Mesendoderm (in vitro differentiated cells): Measurements from ENCODE around the gene FRMD4A.

Source experiments
- DNase-seq: peaks from one replicate; pipeline ENCODE4 v3.0.0; 2013
- H2AK5ac ChIP-seq: 2 replicates; pipeline ENCODE4 v1.6.1; 2013; ENCODE audit warnings: low read length, inconsistent platforms
- H2BK120ac ChIP-seq: 2 replicates; pipeline ENCODE4 v1.6.1; 2013; ENCODE audit warnings: low read depth, mild to moderate bottlenecking, low read length, moderate library complexity, mixed read lengths
- H2BK15ac ChIP-seq: replicated peaks from 2 replicates; pipeline ENCODE4 v1.6.1; 2013; ENCODE audit warnings: low read depth, mild to moderate bottlenecking, moderate library complexity
- H2BK5ac ChIP-seq: 2 replicates; pipeline ENCODE4 v1.6.1; 2013; ENCODE audit warnings: low read length, inconsistent platforms
- H3K18ac ChIP-seq: 2 replicates; pipeline ENCODE4 v1.6.1; 2013; ENCODE audit warnings: mild to moderate bottlenecking, low read length, mixed read lengths
- H3K23ac ChIP-seq: one replicate; pipeline ENCODE4 v1.6.1; 2013; ENCODE audit warnings: low read length
- H3K27ac ChIP-seq: 2 replicates; pipeline ENCODE4 v1.5.1; 2013; ENCODE audit warnings: low read depth, mild to moderate bottlenecking, inconsistent platforms, low read length, moderate library complexity
- H3K27me3 ChIP-seq: 2 replicates; pipeline ENCODE4 v1.6.1; 2013; ENCODE audit warnings: low read length, control low read depth, mild to moderate bottlenecking, inconsistent platforms; ENCODE audit not compliant: insufficient read depth, poor library complexity
- H3K36me3 ChIP-seq: 2 replicates; pipeline ENCODE4 v1.6.1; 2013; ENCODE audit warnings: low read length, inconsistent platforms; ENCODE audit not compliant: control insufficient read depth, insufficient read depth
- H3K4ac ChIP-seq: one replicate; pipeline ENCODE4 v1.6.1; 2013; ENCODE audit warnings: low read depth, mild to moderate bottlenecking, low read length, moderate library complexity
- H3K4me1 ChIP-seq: 2 replicates; pipeline ENCODE4 v1.6.1; 2013; ENCODE audit warnings: low read depth, low read length, inconsistent platforms; ENCODE audit not compliant: control insufficient read depth
- H3K4me2 ChIP-seq: 2 replicates; pipeline ENCODE4 v1.6.1; 2013; ENCODE audit warnings: low read length
- H3K4me3 ChIP-seq: 2 replicates; pipeline ENCODE4 v1.5.1; 2013; ENCODE audit warnings: mild to moderate bottlenecking, low read length
- H3K56ac ChIP-seq: one replicate; pipeline ENCODE4 v1.6.1; 2013; ENCODE audit warnings: low read length
- H3K79me1 ChIP-seq: 2 replicates; pipeline ENCODE4 v1.6.1; 2013; ENCODE audit warnings: low read length, inconsistent platforms
- H3K79me2 ChIP-seq: 2 replicates; pipeline ENCODE4 v1.6.1; 2013; ENCODE audit warnings: mild to moderate bottlenecking, low read length; ENCODE audit not compliant: control insufficient read depth, insufficient read depth
- H3K9ac ChIP-seq: 2 replicates; pipeline ENCODE4 v1.6.1; 2013; ENCODE audit warnings: low read length, inconsistent platforms
- H4K5ac ChIP-seq: one replicate; pipeline ENCODE4 v1.6.1; 2013; ENCODE audit warnings: low read length
- H4K8ac ChIP-seq: one replicate; pipeline ENCODE4 v1.6.1; 2013; ENCODE audit warnings: low read depth, mild to moderate bottlenecking, control low read depth, low read length, moderate library complexity
- WGBS: extraction: QIAGEN DNeasy Blood & Tissue Kit; methylation state at CpG from one replicate; pipeline ENCODE4 v1.1.7; 2013; ENCODE audit warnings: low lambda C conversion rate, missing lambda C conversion rate; ENCODE audit not compliant: insufficient coverage; ENCODE audit errors: extremely low coverage; 5-methylcytosine and 5-hydroxymethylcytosine counted together

FRMD4A gene

DNA sequence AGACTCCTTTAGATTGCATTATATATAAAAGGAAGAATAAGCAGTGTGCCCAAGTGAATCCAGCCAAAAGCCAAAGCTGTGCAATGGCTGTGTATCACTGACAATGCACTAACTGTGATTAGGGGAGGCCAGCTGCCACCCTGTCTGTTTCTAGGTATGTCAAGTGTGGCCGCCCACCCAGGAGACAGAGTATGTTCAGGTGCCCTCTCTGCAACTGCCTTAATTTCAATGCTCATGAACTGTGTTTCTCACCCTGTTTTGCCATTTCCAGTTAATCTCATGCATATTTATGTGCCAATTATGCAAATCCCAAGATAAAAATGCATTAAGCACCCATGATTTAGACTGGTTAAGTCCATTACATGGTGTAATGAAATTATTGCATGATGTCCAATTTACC, 159.4 kb downstream of the FRMD4A start:
- no CpG with 5 or more reads among the region's 1 CpG for WGBS
- Histone ChIP-seq H3K9ac (no peak overlapping the region), H4K5ac (no peak overlapping the region), H3K79me2 (no peaks in the 10 kb centered on the region), H3K4me1 (no peaks in the 10 kb centered on the region), H3K23ac (no peak overlapping the region), H3K4me3 (no peak overlapping the region), H2BK120ac (no peak overlapping the region), H3K18ac (no peak overlapping the region), H2AK5ac (no peak overlapping the region), H2BK15ac (no peak overlapping the region), H2BK5ac (no peak overlapping the region), H3K27ac (no peak overlapping the region), H3K4ac (no peak overlapping the region), H4K8ac (no peak overlapping the region), H3K4me2 (no peak overlapping the region), H3K27me3 (no peaks in the 10 kb centered on the region), H3K79me1 (no peaks in the 10 kb centered on the region), H3K56ac (no peak overlapping the region), H3K36me3 (no peaks in the 10 kb centered on the region)
- DNase-seq, result no peak

DNA sequence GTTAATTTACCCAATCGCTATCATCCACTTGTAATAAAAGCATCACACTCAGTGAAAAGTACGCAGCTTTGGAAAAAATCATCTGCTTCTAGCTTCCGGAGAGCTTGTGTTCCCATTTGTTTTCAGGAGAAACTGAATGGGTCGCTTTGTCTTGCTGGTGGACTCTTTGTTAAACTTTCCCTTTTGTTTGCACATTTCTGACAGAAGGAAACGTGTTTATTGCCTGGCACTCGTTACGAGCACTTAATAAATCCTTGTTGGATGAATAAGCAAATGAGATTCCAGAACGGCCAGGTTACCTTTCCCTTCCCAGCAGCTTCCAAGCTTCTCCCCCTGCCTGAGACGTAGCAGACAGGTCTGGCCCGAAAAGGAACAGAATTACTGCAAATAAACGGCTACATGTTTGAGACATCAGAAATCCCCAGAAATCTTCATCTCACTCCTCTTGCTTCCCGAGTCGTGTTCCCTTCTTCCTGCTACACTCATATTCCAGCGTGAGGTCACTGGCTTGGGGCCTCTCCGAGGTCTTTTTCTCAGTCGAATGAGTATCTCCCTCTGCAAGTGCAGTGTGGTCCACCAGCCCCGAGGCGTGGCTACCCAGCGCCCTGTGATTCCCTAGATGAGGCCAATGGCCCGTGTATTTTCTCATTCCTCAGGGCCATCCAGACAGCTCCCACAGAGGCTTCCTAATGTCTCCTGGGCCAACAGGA, 167.2 kb downstream of the FRMD4A start:
- H4K5ac ChIP-seq, result no peak overlapping the region
- H3K4me1 ChIP-seq, result no peaks in the 10 kb centered on the region
- H4K8ac ChIP-seq, result no peak overlapping the region
- no peaks in the 10 kb centered on the region for H3K79me1 ChIP-seq
- H3K4ac ChIP-seq, result no peak overlapping the region
- no peak overlapping the region for H2BK15ac ChIP-seq
- H3K36me3 ChIP-seq, result no peaks in the 10 kb centered on the region
- DNase-seq, result no peak
- no peak overlapping the region for H2BK5ac ChIP-seq
- H2BK120ac ChIP-seq, result no peak overlapping the region
- H3K18ac ChIP-seq, result no peak overlapping the region
- no peak overlapping the region for H3K9ac ChIP-seq
- no peaks in the 10 kb centered on the region for H3K79me2 ChIP-seq
- no peak overlapping the region for H3K4me2 ChIP-seq
- H3K23ac ChIP-seq, result no peak overlapping the region
- H3K56ac ChIP-seq, result no peak overlapping the region
- H2AK5ac ChIP-seq, result no peak overlapping the region
- H3K27ac ChIP-seq, result no peak overlapping the region
- H3K4me3 ChIP-seq, result no peak overlapping the region
- H3K27me3 ChIP-seq, result no peaks in the 10 kb centered on the region
- WGBS, result no CpG with 5 or more reads among the region's 20 CpGs

DNA sequence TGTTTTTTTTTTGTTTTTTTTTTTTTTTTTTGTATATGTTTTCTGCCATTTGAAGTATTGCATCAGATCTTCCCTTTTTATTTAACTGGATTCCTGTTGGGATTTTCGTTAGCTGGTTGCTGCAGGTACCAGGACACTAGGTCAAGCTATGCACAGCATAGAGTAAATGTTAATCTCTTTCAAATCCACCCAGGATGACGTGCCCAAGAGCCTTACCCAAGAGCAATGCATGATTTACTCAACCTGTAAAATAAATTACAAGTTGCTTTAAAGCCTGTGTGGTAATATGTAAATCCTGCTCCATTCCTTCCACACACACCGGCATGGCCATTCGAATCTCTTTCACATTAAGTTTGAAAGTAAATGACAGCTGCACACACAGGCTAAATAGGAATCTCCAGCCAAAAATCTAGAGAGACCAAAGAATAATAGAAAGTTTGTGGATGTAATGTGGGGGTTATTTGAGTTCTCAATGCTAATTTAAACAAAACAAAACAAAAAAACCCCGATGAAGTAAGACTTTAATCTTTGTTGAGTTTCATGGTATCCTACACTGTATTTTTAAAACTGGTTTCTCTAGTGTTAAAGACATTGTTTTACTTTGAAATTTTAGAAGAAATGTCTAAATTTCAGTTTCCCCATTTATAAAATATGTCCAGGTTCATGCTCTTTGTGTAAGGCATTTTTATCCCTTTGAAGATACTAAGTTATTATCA, 167.9 kb downstream of the FRMD4A start:
- Histone ChIP-seq H3K4me1 (no peaks in the 10 kb centered on the region), H3K4me3 (no peak overlapping the region), H3K4me2 (no peak overlapping the region), H3K4ac (no peak overlapping the region), H2BK15ac (no peak overlapping the region), H3K36me3 (no peaks in the 10 kb centered on the region), H3K79me2 (no peaks in the 10 kb centered on the region), H3K23ac (no peak overlapping the region), H2BK120ac (no peak overlapping the region), H2AK5ac (no peak overlapping the region), H2BK5ac (no peak overlapping the region), H3K27me3 (no peaks in the 10 kb centered on the region), H4K8ac (no peak overlapping the region), H3K18ac (no peak overlapping the region), H3K27ac (no peak overlapping the region), H3K9ac (no peak overlapping the region), H3K79me1 (no peaks in the 10 kb centered on the region), H4K5ac (no peak overlapping the region), H3K56ac (no peak overlapping the region)
- DNase-seq, result no peak
- WGBS, result no CpG with 5 or more reads among the region's 5 CpGs

DNA sequence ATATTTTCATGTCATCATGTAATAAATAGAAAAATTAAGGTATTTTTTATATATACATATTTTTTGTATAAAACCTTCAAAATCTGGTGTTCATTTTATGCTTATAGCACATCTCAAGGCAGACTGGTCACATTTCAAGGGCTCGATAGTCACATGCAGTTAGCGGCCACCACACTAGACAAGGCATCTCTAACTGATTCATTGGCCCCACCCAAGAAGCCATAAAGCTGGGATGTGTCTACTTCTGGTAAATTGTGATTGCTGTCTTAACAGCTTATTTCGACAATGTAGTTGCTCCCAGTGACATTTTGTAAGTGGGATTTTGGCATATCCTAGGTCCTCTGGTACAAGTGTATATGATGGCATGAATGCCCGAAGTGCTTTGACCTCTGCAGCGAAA, 168.7 kb downstream of the FRMD4A start:
- WGBS, result no CpG with 5 or more reads among the region's 5 CpGs
- Histone ChIP-seq H3K18ac (no peak overlapping the region), H3K9ac (no peak overlapping the region), H2AK5ac (no peak overlapping the region), H4K8ac (no peak overlapping the region), H3K4me1 (no peaks in the 10 kb centered on the region), H3K4me3 (no peak overlapping the region), H3K56ac (no peak overlapping the region), H3K79me2 (no peaks in the 10 kb centered on the region), H3K4ac (no peak overlapping the region), H2BK5ac (no peak overlapping the region), H3K27ac (no peak overlapping the region), H3K4me2 (no peak overlapping the region), H2BK120ac (no peak overlapping the region), H4K5ac (no peak overlapping the region), H3K23ac (no peak overlapping the region), H3K36me3 (no peaks in the 10 kb centered on the region), H3K79me1 (no peaks in the 10 kb centered on the region), H2BK15ac (no peak overlapping the region), H3K27me3 (no peaks in the 10 kb centered on the region)
- no peak for DNase-seq

DNA sequence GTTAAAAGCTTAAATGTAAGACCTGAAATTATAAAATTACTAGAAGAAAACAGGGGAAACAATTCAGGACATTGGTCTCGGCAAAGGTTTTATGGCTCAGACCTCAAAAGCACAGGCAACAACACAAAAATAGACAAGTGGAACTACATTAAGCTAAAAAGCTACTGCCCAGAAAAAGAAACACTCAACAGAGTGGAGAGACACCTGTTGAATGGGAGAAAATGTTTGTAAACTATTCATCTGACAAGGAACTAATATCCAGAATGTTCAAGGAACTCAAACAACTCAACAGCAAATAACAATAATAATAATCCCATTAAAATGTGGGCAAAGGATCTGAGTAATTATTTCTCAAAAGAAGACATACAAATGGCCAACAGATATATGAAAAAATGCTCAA, 170.4 kb downstream of the FRMD4A start:
- H2BK120ac ChIP-seq, result no peak overlapping the region
- H3K27ac ChIP-seq, result no peak overlapping the region
- no CpG with 5 or more reads among the region's 1 CpG for WGBS
- H3K23ac ChIP-seq, result no peak overlapping the region
- H4K5ac ChIP-seq, result no peak overlapping the region
- H3K4me1 ChIP-seq, result no peaks in the 10 kb centered on the region
- H3K4me3 ChIP-seq, result no peak overlapping the region
- no peak overlapping the region for H3K4ac ChIP-seq
- no peak overlapping the region for H3K18ac ChIP-seq
- no peak for DNase-seq
- no peak overlapping the region for H2BK15ac ChIP-seq
- H2BK5ac ChIP-seq, result no peak overlapping the region
- H3K4me2 ChIP-seq, result no peak overlapping the region
- H3K27me3 ChIP-seq, result no peaks in the 10 kb centered on the region
- H3K56ac ChIP-seq, result no peak overlapping the region
- H3K79me1 ChIP-seq, result no peaks in the 10 kb centered on the region
- H4K8ac ChIP-seq, result no peak overlapping the region
- H3K9ac ChIP-seq, result no peak overlapping the region
- no peak overlapping the region for H2AK5ac ChIP-seq
- no peaks in the 10 kb centered on the region for H3K36me3 ChIP-seq
- H3K79me2 ChIP-seq, result no peaks in the 10 kb centered on the region

DNA sequence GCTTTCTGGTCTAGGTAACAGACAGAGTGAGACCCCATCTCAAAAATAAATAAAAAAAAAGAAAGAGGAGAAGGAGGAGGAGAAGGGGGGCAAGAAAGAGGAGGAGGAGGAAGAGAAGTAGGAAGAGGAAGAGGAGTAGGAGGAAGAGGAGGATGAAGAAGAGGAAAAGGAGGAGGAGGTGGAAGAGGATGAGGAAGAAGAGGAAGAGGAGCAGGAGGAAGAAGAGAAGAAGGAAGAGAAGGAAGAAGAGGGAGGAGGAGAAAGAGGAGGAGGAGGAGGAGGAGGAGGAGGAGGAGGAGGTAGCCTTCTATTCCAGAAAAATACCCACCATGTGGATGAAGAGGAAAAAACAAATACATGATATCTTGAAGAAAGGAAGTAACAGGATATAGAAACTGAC, 172.1 kb downstream of the FRMD4A start:
- Histone ChIP-seq H3K4me2 (no peak overlapping the region), H4K8ac (no peak overlapping the region), H2BK15ac (no peak overlapping the region), H3K23ac (no peak overlapping the region), H3K27me3 (no peaks in the 10 kb centered on the region), H2AK5ac (no peak overlapping the region), H3K79me2 (no peaks in the 10 kb centered on the region), H3K79me1 (no peaks in the 10 kb centered on the region), H2BK5ac (no peak overlapping the region), H4K5ac (no peak overlapping the region), H3K4me1 (no peaks in the 10 kb centered on the region), H3K36me3 (no peaks in the 10 kb centered on the region), H3K4me3 (no peak overlapping the region), H3K27ac (no peak overlapping the region), H3K9ac (no peak overlapping the region), H3K4ac (no peak overlapping the region), H3K18ac (no peak overlapping the region), H2BK120ac (no peak overlapping the region), H3K56ac (no peak overlapping the region)
- no peak for DNase-seq
